Hepatocyte (in vitro differentiated cells): ENCODE results near the gene CPZ.

Source experiments
- EZH2 ChIP-seq: fragments of 200-600 bp; sonication (generic); IDR thresholded peaks from 2 replicates; pipeline ENCODE4 v1.6.1; 2016; ENCODE audit warnings: antibody characterized with exemption, mild to moderate bottlenecking, borderline replicate concordance
- TF ChIP-seq, protein P1 (sequence below): fragments of 200-600 bp; sonication (generic); IDR thresholded peaks from 2 replicates; pipeline ENCODE4 v1.5.1; 2016; ENCODE audit warnings: antibody characterized with exemption, mild to moderate bottlenecking; ENCODE audit not compliant: poor library complexity

GRCh38 chr4:8647094-8647570 lies 54.6 kb downstream of the CPZ start:
- no peak for TF ChIP-seq EZH2
- TF ChIP-seq, protein P1, sequence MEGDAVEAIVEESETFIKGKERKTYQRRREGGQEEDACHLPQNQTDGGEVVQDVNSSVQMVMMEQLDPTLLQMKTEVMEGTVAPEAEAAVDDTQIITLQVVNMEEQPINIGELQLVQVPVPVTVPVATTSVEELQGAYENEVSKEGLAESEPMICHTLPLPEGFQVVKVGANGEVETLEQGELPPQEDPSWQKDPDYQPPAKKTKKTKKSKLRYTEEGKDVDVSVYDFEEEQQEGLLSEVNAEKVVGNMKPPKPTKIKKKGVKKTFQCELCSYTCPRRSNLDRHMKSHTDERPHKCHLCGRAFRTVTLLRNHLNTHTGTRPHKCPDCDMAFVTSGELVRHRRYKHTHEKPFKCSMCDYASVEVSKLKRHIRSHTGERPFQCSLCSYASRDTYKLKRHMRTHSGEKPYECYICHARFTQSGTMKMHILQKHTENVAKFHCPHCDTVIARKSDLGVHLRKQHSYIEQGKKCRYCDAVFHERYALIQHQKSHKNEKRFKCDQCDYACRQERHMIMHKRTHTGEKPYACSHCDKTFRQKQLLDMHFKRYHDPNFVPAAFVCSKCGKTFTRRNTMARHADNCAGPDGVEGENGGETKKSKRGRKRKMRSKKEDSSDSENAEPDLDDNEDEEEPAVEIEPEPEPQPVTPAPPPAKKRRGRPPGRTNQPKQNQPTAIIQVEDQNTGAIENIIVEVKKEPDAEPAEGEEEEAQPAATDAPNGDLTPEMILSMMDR = no peak
